ENCODE data around the gene TSPAN7.

TSPAN7 gene

DNA sequence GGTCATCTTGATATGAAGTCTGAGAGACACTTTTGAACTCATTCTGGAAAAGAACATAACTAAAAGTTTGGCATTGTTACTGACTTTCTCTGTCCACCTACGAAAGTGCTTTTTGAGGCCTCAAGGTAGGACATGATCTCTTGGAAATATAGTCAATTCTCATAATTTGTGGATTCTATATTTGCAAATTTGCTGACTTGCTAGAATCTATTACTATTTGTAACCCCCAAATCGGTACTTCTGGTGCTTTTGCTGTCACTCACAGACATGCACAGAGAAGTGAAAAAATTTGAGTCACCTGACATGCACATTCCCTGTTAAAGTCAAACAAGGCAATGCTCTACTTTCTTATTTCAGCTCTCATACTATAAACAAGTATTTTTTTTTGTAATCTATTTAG is 35.6 kb downstream of the TSPAN7 start:
- no peak overlapping the region for H3K4me3 ChIP-seq (ENCODE audit: low read length)
- H3K9me3 ChIP-seq (ENCODE audit: insufficient read depth, low read depth, low read length), result no peaks in the 10 kb centered on the region
- no peak overlapping the region for H3K9ac ChIP-seq (ENCODE audit: low read depth, low read length)
- H3K4me1 ChIP-seq (ENCODE audit: insufficient read depth, low read length), result peaks cover 3% of the 10 kb centered on the region; the same call in 1 of the 2 replicates
- no peaks in the 10 kb centered on the region for H3K27me3 ChIP-seq (ENCODE audit: insufficient read depth, low read length)
- 97% methylated on average over 2 of the region's 2 CpGs for WGBS
- no peaks in the 10 kb centered on the region for H3K36me3 ChIP-seq (ENCODE audit: insufficient read depth, low read length)
- H3K27ac ChIP-seq (ENCODE audit: low read depth, low read length), result no peak overlapping the region

DNA sequence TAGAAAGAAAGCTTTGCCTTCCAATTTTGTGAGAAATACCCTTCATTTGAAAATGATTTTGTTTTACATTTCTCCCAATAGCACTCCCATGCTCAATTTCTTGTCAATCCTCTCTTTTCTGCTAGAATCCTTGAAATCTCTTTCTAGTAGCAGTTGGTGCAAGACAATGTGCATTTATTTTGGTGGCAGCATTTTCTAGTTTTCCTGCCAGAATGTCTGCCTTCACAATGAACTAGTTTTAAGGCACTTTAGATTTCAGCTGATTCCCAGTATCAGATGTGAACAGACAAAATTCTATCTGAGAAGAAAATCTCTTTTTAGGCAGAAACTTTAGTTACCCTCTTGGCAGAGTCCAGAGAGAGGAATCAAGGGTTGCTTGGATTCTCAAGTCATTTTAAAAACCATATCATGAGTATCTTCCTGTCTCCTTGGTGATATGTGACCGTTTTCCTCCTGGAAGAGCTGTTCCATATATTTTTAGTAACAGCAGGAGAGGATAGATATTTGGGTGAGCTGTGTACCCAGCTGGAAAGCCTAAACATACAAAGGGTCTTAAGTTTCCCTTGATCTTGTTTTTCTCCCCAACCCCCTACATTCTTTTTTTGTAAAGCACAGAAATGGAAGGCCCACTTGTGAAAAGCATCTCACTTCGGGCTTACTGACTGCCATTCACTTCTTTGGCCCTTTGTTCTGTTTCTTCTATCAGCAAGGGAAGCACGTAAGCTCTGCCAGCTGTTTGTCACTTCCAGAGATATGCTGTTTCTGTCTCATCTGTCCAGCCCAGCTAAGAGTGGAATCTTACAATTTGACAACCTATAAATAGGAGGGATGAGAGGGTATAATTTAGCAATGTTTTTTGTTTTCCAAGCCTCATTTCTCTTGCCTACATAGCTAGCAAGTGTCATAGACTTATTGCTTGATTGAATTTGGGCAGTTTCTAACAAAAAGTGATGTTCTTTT is 38.7 kb downstream of the TSPAN7 start:
- H3K9ac ChIP-seq (ENCODE audit: low read depth, low read length), result no peak overlapping the region
- no peak overlapping the region for H3K4me3 ChIP-seq (ENCODE audit: low read length)
- 46% methylated on average over 2 of the region's 3 CpGs for WGBS
- no peaks in the 10 kb centered on the region for H3K36me3 ChIP-seq (ENCODE audit: insufficient read depth, low read length)
- no peaks in the 10 kb centered on the region for H3K27me3 ChIP-seq (ENCODE audit: insufficient read depth, low read length)
- H3K9me3 ChIP-seq (ENCODE audit: insufficient read depth, low read depth, low read length), result no peaks in the 10 kb centered on the region
- H3K4me1 ChIP-seq (ENCODE audit: insufficient read depth, low read length), result peaks cover 3% of the 10 kb centered on the region; the same call in 1 of the 2 replicates
- no peak overlapping the region for H3K27ac ChIP-seq (ENCODE audit: low read depth, low read length)

- Histone ChIP-seq H3K36me3 (ENCODE audit: insufficient read depth, low read length) (no peaks in the 10 kb centered on the region), H3K27me3 (ENCODE audit: insufficient read depth, low read length) (no peaks in the 10 kb centered on the region), H3K4me1 (ENCODE audit: insufficient read depth, low read length) (peaks cover 3% of the 10 kb centered on the region; the same call in 1 of the 2 replicates), H3K9me3 (ENCODE audit: insufficient read depth, low read depth, low read length) (no peaks in the 10 kb centered on the region), H3K9ac (ENCODE audit: low read depth, low read length) (no peak overlapping the region), H3K27ac (ENCODE audit: low read depth, low read length) (no peak overlapping the region), H3K4me3 (ENCODE audit: low read length) (no peak overlapping the region)
Observed at GRCh38 chrX:38601866-38602265, 40.5 kb downstream of the TSPAN7 start.

GRCh38 chrX:38606821-38607220 is 45.5 kb downstream of the TSPAN7 start:
- Histone ChIP-seq H3K36me3 (ENCODE audit: insufficient read depth, low read length) (no peaks in the 10 kb centered on the region), H3K27me3 (ENCODE audit: insufficient read depth, low read length) (no peaks in the 10 kb centered on the region), H3K9ac (ENCODE audit: low read depth, low read length) (no peak overlapping the region), H3K4me3 (ENCODE audit: low read length) (no peak overlapping the region), H3K4me1 (ENCODE audit: insufficient read depth, low read length) (no peaks in the 10 kb centered on the region), H3K9me3 (ENCODE audit: insufficient read depth, low read depth, low read length) (no peaks in the 10 kb centered on the region), H3K27ac (ENCODE audit: low read depth, low read length) (no peak overlapping the region)
- 89% methylated on average over 3 of the region's 3 CpGs for WGBS

GRCh38 chrX:38607976-38608375 is 46.6 kb downstream of the TSPAN7 start:
- Histone ChIP-seq H3K27me3 (ENCODE audit: insufficient read depth, low read length) (no peaks in the 10 kb centered on the region), H3K27ac (ENCODE audit: low read depth, low read length) (no peak overlapping the region), H3K36me3 (ENCODE audit: insufficient read depth, low read length) (no peaks in the 10 kb centered on the region), H3K9ac (ENCODE audit: low read depth, low read length) (no peak overlapping the region), H3K4me1 (ENCODE audit: insufficient read depth, low read length) (no peaks in the 10 kb centered on the region), H3K9me3 (ENCODE audit: insufficient read depth, low read depth, low read length) (no peaks in the 10 kb centered on the region), H3K4me3 (ENCODE audit: low read length) (no peak overlapping the region)
- WGBS, result 90% methylated on average over 2 of the region's 4 CpGs

DNA sequence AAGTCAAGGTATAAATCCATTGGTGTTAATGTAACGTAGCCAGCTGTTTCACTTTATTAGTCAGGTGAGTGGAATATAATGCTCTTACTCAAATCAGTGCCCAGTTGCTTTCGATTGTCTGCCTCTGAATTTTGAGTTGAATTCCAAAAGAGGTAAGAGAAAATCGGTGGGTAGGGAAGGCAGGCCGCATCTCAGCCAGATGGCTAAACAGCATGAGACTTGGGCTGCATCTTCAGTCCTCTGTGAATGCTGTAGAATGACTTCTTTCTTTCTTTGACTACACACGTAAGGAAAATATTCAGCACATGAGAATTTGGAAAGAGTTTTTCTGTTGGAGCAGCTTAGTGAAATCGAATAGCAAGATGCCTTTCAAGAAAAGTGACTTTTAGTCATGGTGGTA is 49.5 kb downstream of the TSPAN7 start:
- Histone ChIP-seq H3K27ac (ENCODE audit: low read depth, low read length) (no peak overlapping the region), H3K4me3 (ENCODE audit: low read length) (no peak overlapping the region), H3K9me3 (ENCODE audit: insufficient read depth, low read depth, low read length) (no peaks in the 10 kb centered on the region), H3K4me1 (ENCODE audit: insufficient read depth, low read length) (no peaks in the 10 kb centered on the region), H3K36me3 (ENCODE audit: insufficient read depth, low read length) (no peaks in the 10 kb centered on the region), H3K27me3 (ENCODE audit: insufficient read depth, low read length) (no peaks in the 10 kb centered on the region), H3K9ac (ENCODE audit: low read depth, low read length) (no peak overlapping the region)
- WGBS, result 73% methylated on average over 6 of the region's 6 CpGs

DNA sequence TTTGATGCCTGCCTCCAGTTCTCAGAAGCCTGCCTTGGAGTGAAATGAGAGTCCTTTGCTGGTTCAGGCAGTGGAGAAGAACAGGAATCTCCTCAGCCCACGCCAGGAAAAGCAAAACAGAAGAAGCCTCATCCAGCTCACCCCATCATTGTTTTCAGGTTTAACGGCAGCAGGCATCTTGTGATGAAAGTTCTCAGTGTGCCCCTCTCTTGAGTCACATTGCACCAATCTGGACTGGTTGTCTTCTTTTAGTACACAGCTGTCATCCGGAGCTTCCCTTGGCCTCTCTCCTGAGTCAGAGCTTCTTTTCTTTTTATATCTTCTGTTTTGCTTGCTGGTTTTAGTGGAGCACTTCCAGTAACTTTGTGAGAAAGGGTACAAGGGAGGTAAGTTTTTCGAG is 50.9 kb downstream of the TSPAN7 start:
- H3K9ac ChIP-seq (ENCODE audit: low read depth, low read length), result no peak overlapping the region
- no peaks in the 10 kb centered on the region for H3K9me3 ChIP-seq (ENCODE audit: insufficient read depth, low read depth, low read length)
- no peak overlapping the region for H3K4me3 ChIP-seq (ENCODE audit: low read length)
- no peaks in the 10 kb centered on the region for H3K4me1 ChIP-seq (ENCODE audit: insufficient read depth, low read length)
- WGBS, result 90% methylated on average over 4 of the region's 4 CpGs
- H3K27ac ChIP-seq (ENCODE audit: low read depth, low read length), result no peak overlapping the region
- no peaks in the 10 kb centered on the region for H3K36me3 ChIP-seq (ENCODE audit: insufficient read depth, low read length)
- H3K27me3 ChIP-seq (ENCODE audit: insufficient read depth, low read length), result no peaks in the 10 kb centered on the region

DNA sequence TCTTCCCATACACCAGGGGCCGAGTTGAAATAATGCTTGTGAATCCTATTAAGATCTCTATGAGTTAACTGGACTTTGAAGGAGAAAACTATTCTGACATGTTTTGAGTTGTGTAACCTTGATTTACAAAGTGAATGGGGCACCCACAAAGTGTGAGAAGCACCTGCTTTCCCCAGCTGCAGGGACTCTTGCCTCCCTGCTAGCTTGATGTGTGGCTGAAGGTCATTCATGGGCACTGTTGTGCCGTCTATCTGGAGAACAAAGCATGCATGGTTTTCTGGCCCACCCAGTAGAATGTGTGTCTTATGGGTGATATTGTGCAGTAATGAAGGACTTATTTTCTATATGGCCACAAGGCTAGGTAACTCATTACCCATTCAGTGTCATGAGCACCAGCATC is 53.1 kb downstream of the TSPAN7 start:
- WGBS, result 92% methylated on average over 2 of the region's 2 CpGs
- Histone ChIP-seq H3K4me1 (ENCODE audit: insufficient read depth, low read length) (no peaks in the 10 kb centered on the region), H3K4me3 (ENCODE audit: low read length) (no peak overlapping the region), H3K36me3 (ENCODE audit: insufficient read depth, low read length) (no peaks in the 10 kb centered on the region), H3K9me3 (ENCODE audit: insufficient read depth, low read depth, low read length) (no peaks in the 10 kb centered on the region), H3K27me3 (ENCODE audit: insufficient read depth, low read length) (no peaks in the 10 kb centered on the region), H3K27ac (ENCODE audit: low read depth, low read length) (no peak overlapping the region), H3K9ac (ENCODE audit: low read depth, low read length) (no peak overlapping the region)

DNA sequence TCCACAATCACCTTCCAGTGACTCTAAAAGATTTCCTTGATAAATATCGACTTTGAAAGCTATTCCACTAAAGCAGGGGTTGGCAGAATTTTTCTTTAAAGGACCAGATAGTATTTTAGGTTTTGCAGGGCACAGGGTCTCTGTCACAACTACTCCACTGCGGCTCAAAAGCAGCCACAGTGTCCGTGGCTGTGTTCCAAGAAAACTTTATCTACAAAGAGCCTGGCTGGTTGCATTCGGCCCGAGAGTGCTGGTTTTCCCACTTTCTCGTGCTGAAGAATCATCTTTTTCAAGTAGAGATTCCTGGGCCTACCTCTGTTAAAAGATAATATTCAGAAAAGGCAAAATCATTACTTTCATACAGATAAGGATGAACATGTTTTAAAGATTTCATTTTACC is 55.6 kb downstream of the TSPAN7 start:
- no peak overlapping the region for H3K9ac ChIP-seq (ENCODE audit: low read depth, low read length)
- no peaks in the 10 kb centered on the region for H3K9me3 ChIP-seq (ENCODE audit: insufficient read depth, low read depth, low read length)
- WGBS, result 96% methylated on average over 5 of the region's 6 CpGs
- H3K27ac ChIP-seq (ENCODE audit: low read depth, low read length), result no peak overlapping the region
- H3K4me1 ChIP-seq (ENCODE audit: insufficient read depth, low read length), result no peaks in the 10 kb centered on the region
- no peaks in the 10 kb centered on the region for H3K27me3 ChIP-seq (ENCODE audit: insufficient read depth, low read length)
- no peaks in the 10 kb centered on the region for H3K36me3 ChIP-seq (ENCODE audit: insufficient read depth, low read length)
- H3K4me3 ChIP-seq (ENCODE audit: low read length), result no peak overlapping the region

DNA sequence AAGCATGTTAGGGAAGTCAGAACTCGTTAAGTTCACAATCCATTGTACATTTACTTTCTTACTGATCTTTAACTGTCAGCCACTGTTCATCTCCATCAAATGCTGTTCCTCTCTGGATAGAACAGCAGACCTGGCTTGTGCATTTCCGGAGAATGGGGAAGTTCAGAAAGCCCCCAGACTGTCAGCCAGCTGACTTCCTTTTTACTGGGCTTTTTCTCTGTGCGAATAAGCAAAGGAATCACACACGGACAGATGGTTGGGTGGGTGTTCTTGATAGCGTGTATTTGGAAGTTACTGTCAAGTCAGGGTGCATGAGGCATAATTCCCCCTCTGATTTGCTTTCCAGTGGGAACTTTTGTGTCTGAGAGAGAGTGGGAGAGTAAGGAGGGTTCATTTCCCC is 56.8 kb downstream of the TSPAN7 start:
- no peak overlapping the region for H3K9ac ChIP-seq (ENCODE audit: low read depth, low read length)
- H3K36me3 ChIP-seq (ENCODE audit: insufficient read depth, low read length), result no peaks in the 10 kb centered on the region
- no peaks in the 10 kb centered on the region for H3K4me1 ChIP-seq (ENCODE audit: insufficient read depth, low read length)
- no peak overlapping the region for H3K27ac ChIP-seq (ENCODE audit: low read depth, low read length)
- no peaks in the 10 kb centered on the region for H3K9me3 ChIP-seq (ENCODE audit: insufficient read depth, low read depth, low read length)
- H3K4me3 ChIP-seq (ENCODE audit: low read length), result no peak overlapping the region
- 98% methylated on average over 5 of the region's 5 CpGs for WGBS
- no peaks in the 10 kb centered on the region for H3K27me3 ChIP-seq (ENCODE audit: insufficient read depth, low read length)

GRCh38 chrX:38620623-38621022 is 59.3 kb downstream of the TSPAN7 start:
- H3K27me3 ChIP-seq (ENCODE audit: insufficient read depth, low read length), result no peaks in the 10 kb centered on the region
- no peak overlapping the region for H3K27ac ChIP-seq (ENCODE audit: low read depth, low read length)
- H3K9ac ChIP-seq (ENCODE audit: low read depth, low read length), result no peak overlapping the region
- 85% methylated on average over 4 of the region's 4 CpGs for WGBS
- H3K4me3 ChIP-seq (ENCODE audit: low read length), result no peak overlapping the region
- no peaks in the 10 kb centered on the region for H3K36me3 ChIP-seq (ENCODE audit: insufficient read depth, low read length)
- no peaks in the 10 kb centered on the region for H3K4me1 ChIP-seq (ENCODE audit: insufficient read depth, low read length)
- no peaks in the 10 kb centered on the region for H3K9me3 ChIP-seq (ENCODE audit: insufficient read depth, low read depth, low read length)
